ENCODE data around the gene NLGN1. TPM values are rescaled to one million over a fixed set of nuclear protein-coding genes. Genes with fewer than 3 reads are reported as not detected.
A peak's percentile ranks its signal among the peaks of the same experiment; 100 is the strongest.

Gene NLGN1
- total and polyA plus RNA-seq, 2 experiments from 2014 or later = 14.3 to 20.1 TPM

- Histone ChIP-seq H3K4me2 (ENCODE audit: unreplicated experiment) (no peak overlapping the region), H3K4me1 (ENCODE audit: insufficient read depth) (peaks cover 15% of the 10 kb centered on the region; the same call in 1 of the 2 replicates), H3K9me2 (ENCODE audit: insufficient read depth) (no peaks in the 10 kb centered on the region), H3K79me2 (ENCODE audit: insufficient read depth) (no peaks in the 10 kb centered on the region), H3K27me3 (replicated peaks; ENCODE audit: insufficient read depth) (no peaks in the 10 kb centered on the region), H3K4me3 (no peak overlapping the region), H3K36me3 (ENCODE audit: low read depth) (no peaks in the 10 kb centered on the region), H3F3A (ENCODE audit: insufficient read depth) (no peaks in the 10 kb centered on the region), H3K9me3 (ENCODE audit: low read depth) (no peaks in the 10 kb centered on the region), H2AFZ (no peak overlapping the region), H3K27ac (peak overlapping the region; percentile 26; the same call in 1 of the 2 replicates), H3K9ac (no peak overlapping the region), H4K20me1 (ENCODE audit: insufficient read depth) (no peaks in the 10 kb centered on the region)
- in situ Hi-C loops (cut with MboI) = no loop called here
- no peak for TF ChIP-seq EZH2phosphoT487 (IDR thresholded peaks at IDR 0.05; ENCODE audit: insufficient read depth, low read depth)
- no peak for TF ChIP-seq EZH2 (IDR thresholded peaks at IDR 0.05; ENCODE audit: insufficient read depth, poor library complexity, severe bottlenecking)
- peak; percentile 74 for DNase-seq
- 50 to 63% methylated on average over 1 of the region's 1 CpG for WGBS, 2 experiments (ENCODE audit: low coverage in 1 of 2, low lambda C conversion rate in 2 of 2, missing lambda C conversion rate in 2 of 2)
Observed at GRCh38 chr3:174162550-174162949, 765.0 kb downstream of the NLGN1 start.

GRCh38 chr3:174168026-174168425 lies 770.5 kb downstream of the NLGN1 start:
- 36 to 45% methylated on average over 1 of the region's 1 CpG for WGBS, 2 experiments (ENCODE audit: low coverage in 1 of 2, low lambda C conversion rate in 2 of 2, missing lambda C conversion rate in 2 of 2)
- no peak overlapping the region for H3K4me3 ChIP-seq
- no peaks in the 10 kb centered on the region for H3K79me2 ChIP-seq (ENCODE audit: insufficient read depth)
- no peak overlapping the region for H3K4me2 ChIP-seq (ENCODE audit: unreplicated experiment)
- no peaks in the 10 kb centered on the region for H3K9me3 ChIP-seq (ENCODE audit: low read depth)
- H2AFZ ChIP-seq = no peak overlapping the region
- no peak overlapping the region for H3K9ac ChIP-seq
- H3K27ac ChIP-seq = no peak overlapping the region
- H3K27me3 ChIP-seq (replicated peaks; ENCODE audit: insufficient read depth) = no peaks in the 10 kb centered on the region
- no peak for DNase-seq
- in situ Hi-C loops (cut with MboI) = no loop called here
- no peaks in the 10 kb centered on the region for H3K4me1 ChIP-seq (ENCODE audit: insufficient read depth)
- H3F3A ChIP-seq (ENCODE audit: insufficient read depth) = no peaks in the 10 kb centered on the region
- no peaks in the 10 kb centered on the region for H3K36me3 ChIP-seq (ENCODE audit: low read depth)
- H3K9me2 ChIP-seq (ENCODE audit: insufficient read depth) = no peaks in the 10 kb centered on the region
- no peak for TF ChIP-seq EZH2 (IDR thresholded peaks at IDR 0.05; ENCODE audit: insufficient read depth, poor library complexity, severe bottlenecking)
- TF ChIP-seq EZH2phosphoT487 (IDR thresholded peaks at IDR 0.05; ENCODE audit: insufficient read depth, low read depth) = no peak
- H4K20me1 ChIP-seq (ENCODE audit: insufficient read depth) = no peaks in the 10 kb centered on the region

- 71 to 72% methylated on average over 3 of the region's 3 CpGs for whole genome bisulfite sequencing, 2 experiments (ENCODE audit: low coverage in 1 of 2, low lambda C conversion rate in 2 of 2, missing lambda C conversion rate in 2 of 2)
- Histone ChIP-seq H3K9ac (no peak overlapping the region), H3K27me3 (replicated peaks; ENCODE audit: insufficient read depth) (no peaks in the 10 kb centered on the region), H3K36me3 (ENCODE audit: low read depth) (no peaks in the 10 kb centered on the region), H4K20me1 (ENCODE audit: insufficient read depth) (no peaks in the 10 kb centered on the region), H3K9me3 (ENCODE audit: low read depth) (no peaks in the 10 kb centered on the region), H3K79me2 (ENCODE audit: insufficient read depth) (no peaks in the 10 kb centered on the region), H3K4me2 (ENCODE audit: unreplicated experiment) (no peak overlapping the region), H3K9me2 (ENCODE audit: insufficient read depth) (no peaks in the 10 kb centered on the region), H2AFZ (no peak overlapping the region), H3K27ac (no peak overlapping the region), H3F3A (ENCODE audit: insufficient read depth) (no peaks in the 10 kb centered on the region), H3K4me1 (ENCODE audit: insufficient read depth) (no peaks in the 10 kb centered on the region), H3K4me3 (no peak overlapping the region)
- in situ Hi-C loops (cut with MboI) = no loop called here
- TF ChIP-seq EZH2 (IDR thresholded peaks at IDR 0.05; ENCODE audit: insufficient read depth, poor library complexity, severe bottlenecking) (no peak), EZH2phosphoT487 (IDR thresholded peaks at IDR 0.05; ENCODE audit: insufficient read depth, low read depth) (no peak)
- DNase-seq = no peak
Observed at GRCh38 chr3:174168538-174169254, 771.2 kb downstream of the NLGN1 start.

GRCh38 chr3:174169736-174170135 lies 772.2 kb downstream of the NLGN1 start:
- Histone ChIP-seq H3K27ac (no peak overlapping the region), H3K9ac (no peak overlapping the region), H3F3A (ENCODE audit: insufficient read depth) (no peaks in the 10 kb centered on the region), H3K27me3 (replicated peaks; ENCODE audit: insufficient read depth) (no peaks in the 10 kb centered on the region), H4K20me1 (ENCODE audit: insufficient read depth) (no peaks in the 10 kb centered on the region), H3K4me3 (no peak overlapping the region), H2AFZ (no peak overlapping the region), H3K79me2 (ENCODE audit: insufficient read depth) (no peaks in the 10 kb centered on the region), H3K36me3 (ENCODE audit: low read depth) (no peaks in the 10 kb centered on the region), H3K9me3 (ENCODE audit: low read depth) (no peaks in the 10 kb centered on the region), H3K9me2 (ENCODE audit: insufficient read depth) (no peaks in the 10 kb centered on the region), H3K4me1 (ENCODE audit: insufficient read depth) (no peaks in the 10 kb centered on the region), H3K4me2 (ENCODE audit: unreplicated experiment) (no peak overlapping the region)
- 81 to 88% methylated on average over 3 of the region's 3 CpGs for WGBS, 2 experiments (ENCODE audit: low coverage in 1 of 2, low lambda C conversion rate in 2 of 2, missing lambda C conversion rate in 2 of 2)
- TF ChIP-seq EZH2phosphoT487 (IDR thresholded peaks at IDR 0.05; ENCODE audit: insufficient read depth, low read depth) (no peak), EZH2 (IDR thresholded peaks at IDR 0.05; ENCODE audit: insufficient read depth, poor library complexity, severe bottlenecking) (no peak)
- in situ Hi-C loops (cut with MboI) = no loop called here
- DNase-seq = no peak

All from GM23248 (cell line).